CD1c-positive myeloid dendritic cell (primary cell): ENCODE results near the gene SCAF4.
"Not testable (repeated sequence)": the region's sequence is repeated elsewhere in the genome, so short reads cannot be mapped to it uniquely, and the experiment has no call there.

ENCODE experiments used
- DNase-seq: peaks from one replicate; pipeline ENCODE4 v3.0.0-alpha.2; 2016; ENCODE audit errors: extremely low spot score

The SCAF4 gene

DNA sequence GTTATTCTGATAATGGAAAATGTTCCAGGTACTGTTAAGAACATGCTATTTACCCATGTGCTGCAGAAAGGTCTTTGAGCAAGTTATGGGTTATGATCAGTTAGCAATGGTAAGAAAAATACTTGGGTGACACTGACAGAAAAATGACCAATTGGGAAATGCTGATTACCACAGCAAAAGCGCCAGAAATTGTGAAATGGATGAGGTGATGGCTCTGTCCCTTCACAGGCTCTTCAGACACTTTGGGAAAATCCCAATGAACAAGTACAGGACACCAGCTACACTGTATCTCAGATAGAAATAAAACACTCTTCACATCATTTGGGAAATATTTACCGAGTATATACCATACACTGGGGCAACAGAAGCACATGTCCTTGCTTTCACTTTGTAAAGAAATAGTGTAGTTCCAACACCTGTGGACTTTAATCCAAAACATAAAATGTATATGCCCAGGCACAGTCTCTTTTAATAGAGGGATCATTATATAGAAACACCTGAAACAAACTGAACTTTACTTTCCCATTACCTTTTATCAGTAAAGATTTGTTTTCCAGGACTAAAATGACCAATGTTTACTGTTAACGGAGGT lies 58.5 kb downstream of the SCAF4 start:
- DNase-seq = no peak

DNA sequence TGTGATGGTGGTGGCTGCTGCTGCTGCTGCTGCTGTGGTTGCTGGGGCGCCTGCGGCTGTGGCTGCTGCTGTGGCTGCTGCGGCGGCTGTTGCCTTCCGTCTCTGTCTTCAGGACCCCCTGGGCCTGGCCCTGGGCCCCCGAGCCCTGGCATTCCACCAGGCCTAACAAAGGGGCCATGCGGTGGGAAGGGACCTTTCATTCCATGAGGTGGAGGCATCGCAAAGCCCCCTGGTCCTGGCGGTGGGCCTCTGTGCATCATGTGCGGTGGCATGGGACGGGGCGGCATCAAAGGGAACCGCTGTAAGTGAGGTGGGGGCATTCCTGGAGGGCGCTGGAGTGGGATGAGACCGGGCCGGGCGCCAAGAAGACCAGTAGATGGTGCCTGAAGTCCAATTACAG lies 60.0 kb downstream of the SCAF4 start:
- no peak for DNase-seq

DNA sequence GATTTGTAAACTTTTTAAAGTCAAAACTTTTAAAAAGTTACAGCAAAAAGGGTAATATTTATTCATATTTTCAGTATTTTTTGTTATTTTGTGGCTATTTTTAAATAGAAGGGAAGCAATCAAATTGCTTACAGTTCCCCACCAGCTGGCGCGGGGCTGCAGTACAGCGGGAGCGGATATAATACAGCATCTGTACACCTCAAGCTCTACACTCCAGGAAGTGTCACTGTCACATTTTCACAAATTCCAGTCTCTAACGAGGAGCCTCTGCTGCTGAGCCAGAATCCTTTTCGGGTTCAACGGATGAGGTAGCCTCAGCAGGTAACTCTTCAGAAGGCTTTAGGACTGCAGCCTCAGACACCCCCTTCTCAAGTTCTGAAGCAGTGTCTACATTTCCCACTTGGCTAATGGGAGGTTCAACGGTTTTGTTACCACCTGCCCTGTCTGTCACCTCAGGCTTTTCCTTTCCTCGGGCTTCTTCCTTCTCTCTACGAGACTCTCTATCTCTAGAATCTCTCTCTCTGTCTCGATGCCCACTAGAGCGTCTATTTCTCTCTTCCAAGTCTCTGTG lies 60.7 kb downstream of the SCAF4 start:
- no peak for DNase-seq

DNA sequence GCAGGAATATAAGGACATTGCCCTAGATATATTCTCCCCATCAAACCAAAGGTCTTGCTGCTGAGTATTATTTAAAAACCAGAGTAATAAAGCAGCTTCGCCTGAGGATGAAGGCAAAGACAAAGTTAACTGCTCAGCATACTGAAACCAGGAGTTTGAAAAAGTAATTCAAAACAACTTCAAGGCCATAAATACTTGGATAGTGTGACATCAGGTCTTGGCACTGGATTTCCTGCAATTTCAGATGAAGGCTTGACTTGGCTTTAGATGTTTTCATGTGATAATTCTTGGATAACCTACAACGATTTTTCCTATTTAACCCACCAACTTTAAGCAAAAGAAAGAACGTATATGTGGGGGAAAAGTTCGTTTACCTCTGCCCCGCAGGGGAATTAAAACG lies 61.8 kb downstream of the SCAF4 start:
- DNase-seq = no peak

DNA sequence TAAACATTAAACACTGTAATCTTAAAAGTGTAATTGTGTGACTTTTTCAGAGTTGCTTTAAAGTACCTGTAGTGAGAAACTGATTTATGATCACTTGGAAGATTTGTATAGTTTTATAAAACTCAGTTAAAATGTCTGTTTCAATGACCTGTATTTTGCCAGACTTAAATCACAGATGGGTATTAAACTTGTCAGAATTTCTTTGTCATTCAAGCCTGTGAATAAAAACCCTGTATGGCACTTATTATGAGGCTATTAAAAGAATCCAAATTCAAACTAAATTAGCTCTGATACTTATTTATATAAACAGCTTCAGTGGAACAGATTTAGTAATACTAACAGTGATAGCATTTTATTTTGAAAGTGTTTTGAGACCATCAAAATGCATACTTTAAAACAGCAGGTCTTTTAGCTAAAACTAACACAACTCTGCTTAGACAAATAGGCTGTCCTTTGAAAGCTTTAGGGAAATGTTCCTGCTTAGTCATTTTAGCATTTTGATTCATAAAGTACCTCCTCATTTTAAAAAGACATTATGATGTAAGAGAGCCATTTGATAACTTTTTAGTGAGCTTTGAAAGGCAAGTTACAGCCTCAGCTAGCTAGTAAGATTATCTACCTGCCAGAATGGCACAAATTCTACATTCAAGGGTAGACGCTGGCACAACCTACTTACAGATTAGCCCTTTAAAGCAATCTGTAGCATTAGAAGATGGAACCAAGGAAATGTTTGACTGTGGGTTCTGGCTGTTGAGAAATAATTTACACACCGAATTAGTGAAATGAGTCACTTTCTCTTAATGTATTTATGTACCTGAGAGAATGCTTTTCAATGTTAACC lies 63.0 kb downstream of the SCAF4 start:
- DNase-seq = peak; percentile 17

DNA sequence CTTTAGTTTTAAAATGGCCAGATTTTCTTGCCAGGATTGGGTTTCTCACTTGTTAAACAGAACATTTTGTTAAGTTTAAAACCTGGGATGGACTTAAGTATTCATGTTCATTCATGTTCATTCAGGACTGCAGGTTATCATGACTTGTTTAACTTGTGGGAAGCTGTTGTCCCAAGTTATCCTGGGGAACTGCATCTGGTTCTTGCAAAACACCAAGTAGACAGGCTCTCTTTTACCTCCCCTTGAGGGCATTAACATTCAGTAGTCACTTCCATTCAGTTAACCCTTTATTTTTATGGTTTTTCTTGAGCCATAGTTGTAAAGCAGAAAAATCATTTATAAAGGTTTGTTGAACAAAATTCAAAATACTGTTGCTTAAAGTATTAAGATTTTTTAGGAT lies 64.3 kb downstream of the SCAF4 start:
- DNase-seq = no peak

DNA sequence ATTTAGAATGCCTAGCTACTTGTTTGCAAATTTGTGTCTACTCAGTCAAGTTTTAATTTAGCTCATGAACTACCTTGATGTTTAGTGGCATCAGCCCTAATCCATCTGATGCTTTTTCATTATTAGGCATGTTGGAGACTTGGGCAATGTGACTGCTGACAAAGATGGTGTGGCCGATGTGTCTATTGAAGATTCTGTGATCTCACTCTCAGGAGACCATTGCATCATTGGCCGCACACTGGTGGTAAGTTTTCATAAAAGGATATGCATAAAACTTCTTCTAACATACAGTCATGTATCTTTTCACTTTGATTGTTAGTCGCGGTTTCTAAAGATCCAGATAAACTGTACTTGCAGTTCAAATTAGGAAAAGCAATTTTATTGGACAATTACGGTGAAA lies 64.8 kb downstream of the SCAF4 start:
- DNase-seq = no peak

DNA sequence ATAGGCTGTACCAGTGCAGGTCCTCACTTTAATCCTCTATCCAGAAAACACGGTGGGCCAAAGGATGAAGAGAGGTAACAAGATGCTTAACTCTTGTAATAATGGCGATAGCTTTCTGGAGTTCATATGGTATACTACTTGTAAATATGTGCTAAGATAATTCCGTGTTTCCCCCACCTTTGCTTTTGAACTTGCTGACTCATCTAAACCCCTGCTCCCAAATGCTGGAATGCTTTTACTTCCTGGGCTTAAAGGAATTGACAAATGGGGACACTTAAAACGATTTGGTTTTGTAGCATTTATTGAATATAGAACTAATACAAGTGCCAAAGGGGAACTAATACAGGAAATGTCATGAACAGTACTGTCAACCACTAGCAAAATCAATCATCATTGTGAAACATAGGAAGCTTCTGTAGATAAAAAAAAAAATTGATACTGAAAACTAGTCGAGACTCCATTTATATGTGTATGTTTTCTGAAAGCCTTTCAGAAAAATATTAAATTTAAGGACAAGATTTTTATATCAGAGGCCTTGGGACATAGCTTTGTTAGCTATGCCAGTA lies 65.4 kb downstream of the SCAF4 start:
- no peak for DNase-seq

DNA sequence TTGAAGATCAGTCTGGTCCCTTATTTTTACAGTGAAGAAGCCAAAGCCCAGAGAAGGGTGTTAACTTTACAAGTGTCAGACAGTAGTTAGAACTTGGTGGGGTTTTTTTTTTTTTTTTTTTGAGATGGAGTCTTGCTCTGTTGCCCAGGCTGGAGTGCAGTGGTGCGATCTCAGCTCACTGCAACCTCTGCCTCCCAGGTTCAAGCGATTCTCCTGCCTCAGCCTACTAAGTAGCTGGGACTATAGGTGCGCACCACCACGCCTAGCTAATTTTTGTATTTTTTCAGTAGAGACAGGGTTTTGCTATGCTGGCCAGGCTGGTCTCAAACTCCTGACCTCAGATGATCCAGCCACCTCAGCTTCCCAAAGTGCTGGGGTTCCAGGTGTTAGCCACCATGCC lies 66.0 kb downstream of the SCAF4 start:
- not testable (repeated sequence) for DNase-seq

DNA sequence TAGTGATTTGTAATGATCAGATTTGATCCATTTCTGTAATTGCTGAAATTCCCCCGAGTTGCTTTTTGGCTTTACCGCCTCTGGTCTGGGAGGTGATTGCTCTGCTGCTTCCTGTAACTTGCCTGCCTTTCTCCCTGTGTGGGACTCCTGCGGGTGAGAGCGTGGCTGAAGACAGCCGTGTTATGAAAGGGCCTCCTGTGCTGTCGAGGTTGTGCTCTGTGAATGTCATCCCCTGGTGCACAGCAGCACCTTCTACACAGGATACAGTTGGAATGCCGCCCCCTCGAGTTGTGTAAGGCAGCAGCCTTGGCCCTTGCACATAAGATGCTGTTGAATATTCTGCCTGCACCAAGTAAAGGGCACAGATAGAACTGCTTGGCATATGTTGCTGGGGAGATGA lies 66.5 kb downstream of the SCAF4 start:
- no peak for DNase-seq

DNA sequence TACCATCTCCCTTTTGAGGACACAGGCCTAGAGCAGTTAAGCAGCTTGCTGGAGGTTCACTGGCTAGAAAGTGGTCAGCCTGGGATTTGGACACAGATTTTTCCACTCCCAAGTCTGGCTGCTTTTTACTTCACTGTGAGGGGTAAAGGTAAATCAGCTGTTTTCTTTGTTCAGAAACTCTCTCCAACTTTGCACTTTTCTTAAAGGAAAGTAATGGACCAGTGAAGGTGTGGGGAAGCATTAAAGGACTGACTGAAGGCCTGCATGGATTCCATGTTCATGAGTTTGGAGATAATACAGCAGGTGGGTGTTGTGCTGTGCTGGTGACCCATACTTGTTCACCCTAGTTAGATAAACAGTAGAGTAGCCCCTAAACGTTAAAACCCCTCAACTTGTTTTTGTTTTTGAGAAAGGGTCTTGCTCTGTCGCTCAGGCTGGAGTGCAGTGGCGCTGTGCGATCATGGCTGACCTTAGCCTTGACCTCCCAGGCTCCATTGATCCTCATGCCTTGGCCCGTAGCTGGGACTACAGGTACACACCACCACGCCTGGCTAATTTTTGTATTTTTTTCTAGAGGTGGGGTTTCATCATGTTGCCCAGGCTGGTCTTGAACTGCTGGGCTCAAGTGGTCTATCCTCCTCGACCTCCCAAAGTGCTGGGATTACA lies 68.2 kb downstream of the SCAF4 start:
- no peak for DNase-seq

DNA sequence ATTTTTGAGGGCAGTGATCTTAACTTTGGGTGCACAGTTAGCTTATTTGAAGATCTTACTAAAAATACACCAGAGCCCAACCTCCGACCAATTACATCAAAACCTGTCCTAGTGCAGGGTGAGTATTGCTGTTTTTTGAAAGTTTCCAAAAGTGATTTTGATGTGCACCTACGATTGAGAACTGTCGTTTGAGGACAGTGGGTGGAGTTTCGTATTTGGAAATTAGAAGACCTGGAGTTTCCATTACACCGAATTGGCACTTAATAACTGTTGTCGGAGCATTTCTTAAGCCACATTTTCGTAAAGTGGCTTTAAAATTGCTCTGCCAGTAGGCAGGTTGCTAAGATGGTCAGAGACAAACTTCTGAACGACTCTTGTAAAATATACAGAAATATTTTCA lies 71.3 kb downstream of the SCAF4 start:
- DNase-seq = no peak

DNA sequence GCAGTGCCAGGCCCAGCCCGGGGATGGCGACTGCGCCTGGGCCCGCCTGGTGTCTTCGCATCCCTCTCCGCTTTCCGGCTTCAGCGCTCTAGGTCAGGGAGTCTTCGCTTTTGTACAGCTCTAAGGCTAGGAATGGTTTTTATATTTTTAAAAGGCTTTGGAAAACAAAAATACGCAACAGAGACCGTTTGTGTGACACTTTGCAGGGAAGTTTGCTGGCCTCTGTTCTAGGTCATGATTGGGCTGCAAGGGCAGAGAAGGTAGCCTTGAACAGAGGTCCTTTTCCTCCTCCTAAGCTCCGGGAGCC lies 71.7 kb downstream of the SCAF4 start:
- no peak for DNase-seq

DNA sequence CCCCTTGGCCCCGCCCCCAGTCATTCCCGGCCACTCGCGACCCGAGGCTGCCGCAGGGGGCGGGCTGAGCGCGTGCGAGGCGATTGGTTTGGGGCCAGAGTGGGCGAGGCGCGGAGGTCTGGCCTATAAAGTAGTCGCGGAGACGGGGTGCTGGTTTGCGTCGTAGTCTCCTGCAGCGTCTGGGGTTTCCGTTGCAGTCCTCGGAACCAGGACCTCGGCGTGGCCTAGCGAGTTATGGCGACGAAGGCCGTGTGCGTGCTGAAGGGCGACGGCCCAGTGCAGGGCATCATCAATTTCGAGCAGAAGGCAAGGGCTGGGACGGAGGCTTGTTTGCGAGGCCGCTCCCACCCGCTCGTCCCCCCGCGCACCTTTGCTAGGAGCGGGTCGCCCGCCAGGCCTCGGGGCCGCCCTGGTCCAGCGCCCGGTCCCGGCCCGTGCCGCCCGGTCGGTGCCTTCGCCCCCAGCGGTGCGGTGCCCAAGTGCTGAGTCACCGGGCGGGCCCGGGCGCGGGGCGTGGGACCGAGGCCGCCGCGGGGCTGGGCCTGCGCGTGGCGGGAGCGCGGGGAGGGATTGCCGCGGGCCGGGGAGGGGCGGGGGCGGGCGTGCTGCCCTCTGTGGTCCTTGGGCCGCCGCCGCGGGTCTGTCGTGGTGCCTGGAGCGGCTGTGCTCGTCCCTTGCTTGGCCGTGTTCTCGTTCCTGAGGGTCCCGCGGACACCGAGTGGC lies 72.2 kb downstream of the SCAF4 start, which contains the start of gene SOD1:
Gene SOD1, plus strand, starts transcription at position 158 of the 723 bp plus-strand sequence. Its CDS starts 77 bp downstream, at position 235.
- DNase-seq = peak; percentile 97

DNA sequence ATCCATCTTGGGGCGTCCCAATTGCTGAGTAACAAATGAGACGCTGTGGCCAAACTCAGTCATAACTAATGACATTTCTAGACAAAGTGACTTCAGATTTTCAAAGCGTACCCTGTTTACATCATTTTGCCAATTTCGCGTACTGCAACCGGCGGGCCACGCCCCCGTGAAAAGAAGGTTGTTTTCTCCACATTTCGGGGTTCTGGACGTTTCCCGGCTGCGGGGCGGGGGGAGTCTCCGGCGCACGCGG lies 72.7 kb downstream of the SCAF4 start:
- no peak for DNase-seq

DNA sequence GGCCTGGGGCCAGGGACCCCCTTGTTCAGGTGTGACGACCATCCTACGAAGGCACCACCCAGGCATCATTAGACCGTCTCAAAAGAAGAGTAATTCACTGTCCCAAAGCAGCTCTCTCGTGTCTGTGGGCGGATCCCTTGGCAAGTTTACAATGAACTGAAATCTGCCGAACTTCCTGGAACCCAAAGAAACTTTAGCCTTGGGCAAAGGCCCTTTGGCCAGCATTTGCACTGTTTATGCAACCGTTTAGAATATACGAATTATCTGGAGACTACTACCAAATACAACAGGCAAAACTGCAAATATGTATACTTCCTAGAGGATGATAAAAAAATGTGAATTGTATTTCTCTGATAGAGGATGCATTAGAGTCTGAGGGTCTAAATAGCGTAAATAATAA lies 73.9 kb downstream of the SCAF4 start:
- DNase-seq = no peak

DNA sequence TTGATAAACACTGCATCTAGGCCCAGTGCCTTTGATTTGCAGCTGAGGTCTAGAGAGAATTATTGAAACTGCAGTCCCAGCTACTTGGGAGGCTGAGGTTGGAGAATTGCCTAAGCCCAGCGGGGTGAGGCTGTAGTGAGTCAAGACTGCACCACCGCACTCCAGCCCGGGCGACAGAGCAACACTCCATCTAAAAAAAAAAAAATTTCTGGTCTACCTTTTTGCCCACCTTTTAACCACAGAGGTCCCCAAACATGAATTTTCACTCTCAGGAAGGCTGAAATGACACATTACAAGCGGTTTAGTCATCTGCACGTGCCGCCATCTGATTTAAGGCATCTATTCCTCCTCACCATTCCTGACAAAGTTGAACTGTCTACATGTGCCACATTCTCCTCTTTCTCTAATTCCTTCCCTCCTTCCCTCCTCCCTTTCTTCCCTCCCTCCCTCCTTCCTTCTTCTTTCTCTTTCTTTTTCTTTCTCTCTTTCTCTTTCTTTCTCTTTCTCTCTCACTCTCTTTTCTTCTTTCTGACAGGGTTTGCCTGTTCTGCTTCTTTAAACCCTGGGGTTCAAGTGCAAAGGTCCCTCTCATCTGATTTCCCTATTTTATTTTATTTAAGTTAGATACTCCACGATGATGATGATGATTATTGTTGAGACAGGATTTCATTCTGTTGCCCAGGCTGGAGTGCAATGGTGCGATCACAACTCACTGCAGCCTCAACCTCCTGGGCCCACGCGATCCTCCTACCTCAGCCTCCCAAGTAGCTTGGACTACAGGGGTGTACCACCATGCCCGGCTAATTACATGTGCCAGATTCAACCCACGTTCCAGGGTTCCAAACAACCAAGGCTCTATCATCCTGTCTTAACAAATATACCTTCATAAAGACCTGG lies 75.5 kb downstream of the SCAF4 start:
- no peak for DNase-seq

DNA sequence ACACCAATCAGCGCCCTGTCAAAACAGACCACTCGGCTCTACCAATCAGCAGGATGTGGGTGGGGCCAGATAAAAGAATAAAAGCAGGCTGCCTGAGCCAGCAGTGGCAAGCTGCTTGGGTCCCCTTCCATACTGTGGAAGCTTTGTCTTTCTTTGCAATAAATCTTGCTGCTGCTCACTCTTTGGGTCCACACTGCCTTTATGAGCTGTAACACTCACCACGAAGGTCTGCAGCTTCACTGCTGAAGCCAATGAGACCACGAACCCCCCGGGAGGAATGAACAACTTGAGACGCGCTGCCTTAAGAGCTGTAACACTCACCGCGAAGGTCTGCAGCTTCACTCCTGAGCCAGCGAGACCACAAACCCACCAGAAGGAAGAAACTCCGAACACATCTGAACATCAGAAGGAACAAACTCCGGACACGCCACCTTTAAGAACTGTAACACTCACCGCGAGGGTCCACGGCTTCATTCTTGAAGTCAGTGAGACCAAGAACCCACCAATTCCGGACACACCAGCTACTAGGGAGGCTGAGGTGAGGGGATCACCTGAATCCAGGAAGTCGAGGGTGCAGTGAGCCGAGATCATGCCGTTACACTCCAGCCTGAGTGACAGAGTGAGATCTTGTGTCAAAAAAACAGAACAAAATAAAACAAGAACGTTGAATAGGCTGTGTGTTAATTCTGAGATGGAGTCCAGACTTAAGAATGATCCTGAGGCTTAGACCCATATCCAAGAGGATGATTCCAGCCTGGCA lies 76.9 kb downstream of the SCAF4 start:
- not testable (repeated sequence) for DNase-seq

DNA sequence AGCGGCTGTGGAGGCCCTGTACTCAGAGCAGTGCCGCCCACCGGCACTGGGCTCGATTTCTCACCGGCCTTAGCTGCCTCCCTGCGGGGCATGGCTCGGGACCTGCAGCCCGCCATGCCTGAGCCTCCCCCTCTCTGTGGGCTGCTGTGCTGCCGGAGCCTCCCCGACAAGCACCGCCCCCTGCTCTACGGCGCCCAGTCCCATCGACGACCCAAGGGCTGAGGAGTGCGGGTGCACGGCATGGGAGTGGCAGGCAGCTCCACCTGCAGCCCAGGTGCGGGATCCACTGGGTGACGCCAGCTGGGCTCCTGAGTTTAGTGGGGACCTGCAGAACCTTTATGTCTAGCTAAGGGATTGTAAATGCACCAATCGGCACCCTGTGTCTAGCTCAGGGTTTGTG lies 77.6 kb downstream of the SCAF4 start:
- DNase-seq = no peak

DNA sequence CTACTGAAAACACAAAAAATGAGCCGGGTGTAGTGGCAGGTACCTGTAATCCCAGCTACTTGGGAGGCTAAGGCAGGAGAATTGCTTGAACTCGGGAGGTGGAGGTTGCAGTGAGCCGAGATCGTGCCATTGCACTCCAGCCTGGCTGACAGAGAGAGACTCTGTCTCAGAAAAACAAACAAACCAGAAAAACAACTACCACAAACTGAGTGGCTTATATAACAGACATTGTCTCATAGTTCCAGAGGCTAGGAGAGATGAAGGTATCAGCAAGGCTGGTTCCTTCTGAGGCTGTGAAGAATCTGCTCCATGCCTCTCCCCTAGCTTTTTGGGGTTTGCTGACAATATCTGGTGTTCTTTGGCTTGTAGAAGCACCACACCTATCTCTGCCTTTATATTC lies 80.4 kb downstream of the SCAF4 start:
- DNase-seq = not testable (repeated sequence)
